ENCODE measurements around the gene MROH2B. TPM values are rescaled to one million over a fixed set of nuclear protein-coding genes. Genes with fewer than 3 reads are reported as not detected.

The MROH2B gene
- total RNA-seq, 1 experiment from 2014 or later = not detected

DNA sequence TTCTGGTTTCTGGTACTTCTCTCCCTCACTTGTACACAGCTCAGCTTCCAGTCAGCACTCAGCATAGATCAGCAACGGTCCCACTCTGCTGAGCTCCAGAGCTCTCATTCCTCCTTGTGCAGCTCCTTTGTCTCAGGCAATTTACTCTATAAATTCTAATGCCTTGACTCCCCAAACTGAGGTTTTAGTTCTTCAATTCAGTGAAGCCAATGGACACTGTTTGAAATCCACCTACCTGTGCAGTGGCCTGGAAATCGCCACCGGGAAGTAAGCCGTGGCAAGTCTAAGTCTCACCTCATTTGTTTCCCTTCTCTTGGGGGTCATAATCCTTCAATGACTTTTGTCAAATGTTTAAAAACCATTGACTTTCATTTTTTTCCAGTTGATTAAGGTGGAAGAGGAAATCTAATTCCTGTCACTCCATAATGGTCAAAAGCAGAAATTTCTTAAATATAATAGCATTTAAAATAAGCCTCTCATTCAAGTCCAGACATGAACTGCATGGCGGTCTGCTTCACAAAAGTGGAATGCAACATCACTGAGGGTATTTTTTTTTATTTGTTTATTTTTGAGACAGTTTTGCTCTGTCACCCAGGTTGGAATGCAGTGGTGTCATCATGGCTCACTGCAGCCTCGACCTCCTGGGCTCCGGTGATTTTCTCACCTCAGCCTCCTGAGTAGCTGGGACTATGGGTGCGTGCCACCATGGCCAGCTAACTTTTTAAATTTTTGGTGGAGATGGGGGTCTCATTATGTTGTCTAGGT is 82.2 kb downstream of the MROH2B start:
- Histone ChIP-seq H3K4me3 (replicated peaks in 1 of 2; ENCODE audit: low read depth in 1 of 2, low read length in 2 of 2) (no peak overlapping the region), H3K27ac (ENCODE audit: low read depth, low read length) (no peak overlapping the region), H3K9ac (ENCODE audit: low read length) (no peak overlapping the region), H3K79me2 (ENCODE audit: insufficient read depth, low read length) (no peaks in the 10 kb centered on the region), H3K9me3 (ENCODE audit: control insufficient read depth in 1 of 2, insufficient read depth in 1 of 2, low read depth in 1 of 2, low read length in 2 of 2) (0 out of 4 replicates have a peak, but pooled peaks cover 0 to 3% of the 10 kb centered on the region in 2 experiments), H2AFZ (ENCODE audit: low read depth, low read length, poor library complexity, severe bottlenecking) (no peak overlapping the region), H3K9me2 (ENCODE audit: insufficient read depth) (no peaks in the 10 kb centered on the region), H4K20me1 (ENCODE audit: insufficient read depth) (no peaks in the 10 kb centered on the region), H3K27me3 (ENCODE audit: insufficient read depth, low read length) (no peaks in the 10 kb centered on the region), H3K36me3 (ENCODE audit: control insufficient read depth in 1 of 2, insufficient read depth in 2 of 2, low read length in 2 of 2) (no peaks in the 10 kb centered on the region), H3K4me1 (ENCODE audit: control insufficient read depth in 1 of 2, insufficient read depth in 2 of 2, low read length in 2 of 2) (no peaks in the 10 kb centered on the region), H3K4me2 (ENCODE audit: low read length) (no peak overlapping the region)
- no peak for ATAC-seq
- TF ChIP-seq JUND (IDR thresholded peaks at IDR 0.05) (no peak), FOSL1 (IDR thresholded peaks at IDR 0.05; ENCODE audit: low read depth) (no peak), ELF1 (IDR thresholded peaks at IDR 0.05; ENCODE audit: borderline replicate concordance, low read depth) (no peak), RAD21 (IDR thresholded peaks at IDR 0.05; ENCODE audit: low read depth) (no peak)
- TF ChIP-seq, protein P1, sequence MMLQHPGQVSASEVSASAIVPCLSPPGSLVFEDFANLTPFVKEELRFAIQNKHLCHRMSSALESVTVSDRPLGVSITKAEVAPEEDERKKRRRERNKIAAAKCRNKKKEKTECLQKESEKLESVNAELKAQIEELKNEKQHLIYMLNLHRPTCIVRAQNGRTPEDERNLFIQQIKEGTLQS (IDR thresholded peaks at IDR 0.05) = no peak
- TF ChIP-seq, protein P2, sequence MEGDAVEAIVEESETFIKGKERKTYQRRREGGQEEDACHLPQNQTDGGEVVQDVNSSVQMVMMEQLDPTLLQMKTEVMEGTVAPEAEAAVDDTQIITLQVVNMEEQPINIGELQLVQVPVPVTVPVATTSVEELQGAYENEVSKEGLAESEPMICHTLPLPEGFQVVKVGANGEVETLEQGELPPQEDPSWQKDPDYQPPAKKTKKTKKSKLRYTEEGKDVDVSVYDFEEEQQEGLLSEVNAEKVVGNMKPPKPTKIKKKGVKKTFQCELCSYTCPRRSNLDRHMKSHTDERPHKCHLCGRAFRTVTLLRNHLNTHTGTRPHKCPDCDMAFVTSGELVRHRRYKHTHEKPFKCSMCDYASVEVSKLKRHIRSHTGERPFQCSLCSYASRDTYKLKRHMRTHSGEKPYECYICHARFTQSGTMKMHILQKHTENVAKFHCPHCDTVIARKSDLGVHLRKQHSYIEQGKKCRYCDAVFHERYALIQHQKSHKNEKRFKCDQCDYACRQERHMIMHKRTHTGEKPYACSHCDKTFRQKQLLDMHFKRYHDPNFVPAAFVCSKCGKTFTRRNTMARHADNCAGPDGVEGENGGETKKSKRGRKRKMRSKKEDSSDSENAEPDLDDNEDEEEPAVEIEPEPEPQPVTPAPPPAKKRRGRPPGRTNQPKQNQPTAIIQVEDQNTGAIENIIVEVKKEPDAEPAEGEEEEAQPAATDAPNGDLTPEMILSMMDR (IDR thresholded peaks at IDR 0.05 in 2 of 3, conservative IDR thresholded peaks at IDR 0.05 in 1 of 3; ENCODE audit: borderline replicate concordance in 1 of 3, insufficient read depth in 1 of 3, low read depth in 2 of 3, low read length in 2 of 3) = no peak
- CTCF ChIA-PET = no interaction called here
- intact Hi-C loops (cut with micrococcal nuclease) = no loop called here
- DNase-seq (ENCODE audit: low read depth, low spot score) = no peak
- no TSS peak for BruUV-seq (replicated peaks)
- POLR2A ChIA-PET = no interaction called here
- RAD21 ChIA-PET (ENCODE audit: low non-redundant PET in 1 of 2, low total read pairs in 2 of 2, uncharacterized antibody in 2 of 2, unreplicated experiment in 2 of 2) = no interaction called here

DNA sequence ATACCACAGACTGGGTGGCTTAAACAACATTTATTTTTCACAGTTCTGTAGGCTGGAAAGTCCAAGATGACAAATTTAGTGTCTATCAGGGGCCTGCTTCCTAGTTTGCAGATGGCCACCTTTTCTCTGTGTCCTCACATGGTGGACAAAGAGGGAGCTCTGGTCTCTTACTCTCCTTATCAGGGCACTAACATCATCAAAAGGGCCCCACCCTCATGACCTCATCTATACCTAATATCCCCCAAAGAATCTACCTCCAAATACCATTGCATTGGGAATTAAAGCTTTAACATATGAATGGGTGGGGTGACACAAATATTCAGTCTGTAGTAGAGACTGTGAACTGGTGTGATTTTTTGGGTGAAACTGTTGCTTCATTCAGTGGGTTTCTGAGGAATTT is 83.8 kb downstream of the MROH2B start:
- ChIA-PET CTCF (no interaction called here), RAD21 (ENCODE audit: low non-redundant PET in 1 of 2, low total read pairs in 2 of 2, uncharacterized antibody in 2 of 2, unreplicated experiment in 2 of 2) (no interaction called here), POLR2A (no interaction called here)
- H3K4me3 ChIP-seq (replicated peaks in 1 of 2; ENCODE audit: low read depth in 1 of 2, low read length in 2 of 2) = no peak overlapping the region
- no peaks in the 10 kb centered on the region for H3K79me2 ChIP-seq (ENCODE audit: insufficient read depth, low read length)
- DNase-seq (ENCODE audit: low read depth, low spot score) (no peak), ATAC-seq (no peak)
- no peak overlapping the region for H3K4me2 ChIP-seq (ENCODE audit: low read length)
- no peak overlapping the region for H3K27ac ChIP-seq (ENCODE audit: low read depth, low read length)
- TF ChIP-seq ZNF274 (IDR thresholded peaks at IDR 0.05; ENCODE audit: low read depth, low read length) = no peak
- TF ChIP-seq EZH2 (IDR thresholded peaks at IDR 0.05) = no peak
- TF ChIP-seq EZH2phosphoT487 (IDR thresholded peaks at IDR 0.05; ENCODE audit: borderline replicate concordance) = no peak
- no peak for TF ChIP-seq CBX3 (IDR thresholded peaks at IDR 0.05; ENCODE audit: low read depth)
- TF ChIP-seq TCF7L2 (IDR thresholded peaks at IDR 0.05; ENCODE audit: borderline replicate concordance, extremely low read depth, insufficient read depth, insufficient read length) = no peak
- no peak for TF ChIP-seq ELF1 (IDR thresholded peaks at IDR 0.05; ENCODE audit: borderline replicate concordance, low read depth)
- TF ChIP-seq FOSL1 (IDR thresholded peaks at IDR 0.05; ENCODE audit: low read depth) = no peak
- TF ChIP-seq, protein P2 (IDR thresholded peaks at IDR 0.05 in 2 of 3, conservative IDR thresholded peaks at IDR 0.05 in 1 of 3; ENCODE audit: borderline replicate concordance in 1 of 3, insufficient read depth in 1 of 3, low read depth in 2 of 3, low read length in 2 of 3) = no peak
- TF ChIP-seq ZFX (IDR thresholded peaks at IDR 0.05) = no peak
- no peak for TF ChIP-seq YY1 (IDR thresholded peaks at IDR 0.05; ENCODE audit: extremely low read depth, insufficient replicate concordance, low read depth, low read length)
- no peak for TF ChIP-seq POLR2AphosphoS5 (IDR thresholded peaks at IDR 0.05; ENCODE audit: low read depth, low read length)
- no peak for TF ChIP-seq SP1 (IDR thresholded peaks at IDR 0.05; ENCODE audit: low read depth)
- H3K9ac ChIP-seq (ENCODE audit: low read length) = no peak overlapping the region
- intact Hi-C loops (cut with micrococcal nuclease) = no loop called here
- no peaks in the 10 kb centered on the region for H4K20me1 ChIP-seq (ENCODE audit: insufficient read depth)
- BruUV-seq (replicated peaks) = no TSS peak
- H3K4me1 ChIP-seq (ENCODE audit: control insufficient read depth in 1 of 2, insufficient read depth in 2 of 2, low read length in 2 of 2) = no peaks in the 10 kb centered on the region
- H3K36me3 ChIP-seq (ENCODE audit: control insufficient read depth in 1 of 2, insufficient read depth in 2 of 2, low read length in 2 of 2) = no peaks in the 10 kb centered on the region
- H3K9me3 ChIP-seq (ENCODE audit: control insufficient read depth in 1 of 2, insufficient read depth in 1 of 2, low read depth in 1 of 2, low read length in 2 of 2) = 0 out of 4 replicates have a peak, but pooled peaks cover 0 to 3% of the 10 kb centered on the region in 2 experiments
- H3K27me3 ChIP-seq (ENCODE audit: insufficient read depth, low read length) = no peaks in the 10 kb centered on the region
- no peak overlapping the region for H2AFZ ChIP-seq (ENCODE audit: low read depth, low read length, poor library complexity, severe bottlenecking)
- H3K9me2 ChIP-seq (ENCODE audit: insufficient read depth) = no peaks in the 10 kb centered on the region

Data from HCT116 (cell line).